CD4-positive, alpha-beta T cell treated with Interleukin-17A for 4 hours (primary cell): ENCODE results near the gene SPATA1.
A peak's percentile ranks its signal among the peaks of the same experiment; 100 is the strongest.
"Not testable (repeated sequence)": the region's sequence is repeated elsewhere in the genome, so short reads cannot be mapped to it uniquely, and the experiment has no call there.

Experiments
- DNase-seq: peaks from one replicate; pipeline ENCODE4 v3.0.0-alpha.2; 2020; ENCODE audit warnings: mixed read lengths

SPATA1 gene

DNA sequence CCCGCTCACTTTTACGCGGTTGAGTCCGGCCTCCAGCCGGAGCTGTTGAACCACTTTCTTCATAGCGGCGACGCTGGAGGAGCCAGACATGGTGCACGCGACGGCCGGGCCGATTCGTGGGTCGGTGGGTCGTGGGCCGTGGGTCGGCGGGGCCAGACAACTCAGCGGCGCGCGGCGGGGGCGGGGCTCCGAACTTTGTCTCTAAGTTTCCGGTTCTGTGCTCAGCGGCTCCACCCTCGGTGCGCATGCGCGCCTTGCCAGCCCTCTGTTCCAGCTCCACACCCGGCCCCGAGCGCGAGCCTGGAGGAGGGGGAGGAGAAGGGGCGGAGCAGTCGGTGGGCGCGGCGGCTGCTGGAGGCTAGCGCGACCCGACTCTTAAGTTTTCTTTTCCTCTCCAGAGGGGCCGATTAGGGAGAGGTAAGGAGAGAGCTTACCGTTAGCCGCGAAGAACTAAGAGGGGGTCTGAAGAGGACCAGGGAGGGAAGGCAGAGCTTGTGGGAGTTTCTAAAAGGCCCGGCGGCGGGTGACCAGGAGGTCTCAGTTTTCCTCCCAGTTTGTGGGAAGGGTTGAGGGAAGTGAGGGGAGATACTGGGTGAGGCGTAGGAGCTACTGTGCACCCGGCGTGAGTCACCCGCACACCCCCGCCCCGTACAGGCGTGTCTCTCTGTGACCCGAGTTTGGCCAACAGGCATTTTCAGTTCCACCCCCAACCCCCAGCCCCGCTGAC lies at the start of gene SPATA1, which contains the start of gene GNG5:
TSS of gene SPATA1 (plus strand) at position 385 of the 727 bp plus-strand sequence. CDS start 9,974 bp downstream, outside the sequence.
TSS of gene GNG5 (minus strand) at position 580 of the 727 bp plus-strand sequence. CDS start at position 90, 490 bp downstream.
- peak; percentile 99 for DNase-seq

GRCh38 chr1:84462118-84462517 lies 44.1 kb upstream of the SPATA1 start:
- DNase-seq, result no peak

DNA sequence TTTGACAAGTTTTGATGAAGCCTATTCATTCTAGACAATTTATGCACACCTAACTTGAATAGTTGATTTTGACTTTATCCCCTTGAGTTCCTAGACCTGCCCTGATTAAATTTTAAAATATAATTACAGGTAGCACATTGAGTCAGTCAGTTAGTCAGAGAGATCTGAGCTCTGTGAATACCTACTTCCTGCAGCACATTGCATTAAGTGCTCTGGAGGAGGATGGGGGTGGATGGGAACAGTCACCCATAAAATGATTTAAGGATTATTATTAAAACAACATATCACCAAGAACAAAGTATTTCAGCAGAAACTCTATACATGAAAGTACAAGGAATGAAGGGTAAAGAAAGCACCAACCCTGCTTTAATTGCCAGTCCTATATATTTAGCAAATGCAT lies 38.9 kb upstream of the SPATA1 start:
- DNase-seq, result no peak

GRCh38 chr1:84476225-84476624 lies 30.0 kb upstream of the SPATA1 start:
- no peak for DNase-seq

DNA sequence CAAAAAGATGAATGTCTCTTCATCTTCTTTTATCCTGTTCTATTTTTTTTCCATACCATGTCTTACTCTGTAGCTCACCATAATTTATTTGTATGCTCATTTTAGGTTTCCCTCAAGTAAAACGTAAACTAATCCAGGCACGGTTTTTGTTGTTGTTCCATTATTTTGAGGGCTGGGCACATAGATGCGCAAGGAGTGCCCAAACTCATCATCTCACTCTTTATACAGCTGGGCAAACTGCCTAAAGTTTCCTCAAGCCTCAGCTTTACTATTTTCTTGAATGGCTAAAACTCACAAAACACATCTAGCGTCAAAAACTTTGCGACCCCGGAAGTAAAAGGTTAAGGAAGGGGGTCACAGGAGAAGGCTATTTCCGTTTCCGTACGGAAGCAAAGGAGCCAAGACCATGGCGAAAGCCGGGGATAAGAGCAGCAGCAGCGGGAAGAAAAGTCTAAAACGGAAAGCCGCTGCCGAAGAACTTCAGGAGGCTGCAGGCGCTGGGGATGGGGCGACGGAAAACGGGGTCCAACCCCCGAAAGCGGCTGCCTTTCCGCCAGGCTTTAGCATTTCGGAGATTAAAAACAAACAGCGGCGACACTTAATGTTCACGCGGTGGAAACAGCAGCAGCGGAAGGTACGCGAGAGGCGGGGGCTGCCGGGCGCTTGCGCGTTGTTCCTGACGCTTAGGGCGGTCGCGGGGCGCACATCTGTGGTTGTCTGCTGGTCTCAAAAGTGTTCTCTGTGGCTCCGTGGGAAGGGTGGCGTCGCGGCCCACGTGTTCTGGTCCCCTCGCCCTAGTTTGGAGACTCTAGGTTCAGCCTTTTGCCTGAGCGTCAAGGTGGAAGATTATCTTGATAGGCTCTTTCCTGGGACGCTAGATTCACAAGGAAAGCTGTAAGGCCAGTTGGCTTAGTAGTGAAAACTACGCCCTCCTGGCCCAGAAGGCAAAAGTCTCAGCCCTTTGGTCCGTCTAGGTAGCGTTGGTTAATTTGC lies 27.0 kb upstream of the SPATA1 start, which contains the start of gene RPF1:
TSS of gene RPF1 (plus strand) at position 391 of the 993 bp plus-strand sequence. CDS start at position 407, 16 bp downstream.
- DNase-seq, result peak; percentile 83

DNA sequence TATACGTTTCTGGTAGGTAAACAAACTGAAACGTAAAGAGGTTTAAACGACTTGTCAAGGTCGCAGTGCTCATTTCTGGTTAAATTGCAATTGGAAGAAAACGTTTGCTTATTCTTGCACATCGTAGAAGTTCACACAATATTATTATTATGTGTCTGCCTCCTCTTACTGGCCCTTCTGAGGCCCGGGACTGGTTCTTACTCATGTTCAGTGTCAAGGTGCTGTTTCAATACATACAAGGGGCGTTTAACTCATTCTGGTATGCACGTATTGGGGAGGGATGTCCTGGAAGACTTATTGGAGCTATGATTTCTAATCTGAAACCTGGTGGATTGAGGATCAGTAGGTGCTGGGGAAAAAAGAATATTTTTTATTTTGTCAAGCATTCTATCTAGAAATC lies 26.2 kb upstream of the SPATA1 start:
- no peak for DNase-seq

DNA sequence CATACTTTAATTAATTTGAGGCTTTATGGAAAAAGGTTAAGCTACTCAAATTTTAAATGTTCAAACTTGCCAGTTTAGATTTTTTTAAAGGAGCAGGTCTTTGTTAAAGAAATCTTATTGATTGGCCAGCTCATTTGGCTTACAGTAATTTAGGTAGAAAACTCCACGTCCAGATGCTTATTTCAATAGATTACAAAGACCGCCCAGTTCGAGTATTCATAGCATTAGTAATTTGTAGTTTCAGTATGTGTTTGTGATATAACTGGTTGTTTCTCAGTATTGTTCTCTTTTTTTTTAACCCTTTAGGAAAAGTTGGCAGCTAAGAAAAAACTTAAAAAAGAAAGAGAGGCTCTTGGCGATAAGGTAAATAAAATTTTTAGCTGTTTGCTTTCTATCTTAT lies 25.5 kb upstream of the SPATA1 start:
- no peak for DNase-seq

GRCh38 chr1:84481317-84481716 lies 24.9 kb upstream of the SPATA1 start:
- DNase-seq, result no peak

- DNase-seq, result no peak
These were observed 18.1 kb upstream of the SPATA1 start for GRCh38 chr1:84488107-84488506.

GRCh38 chr1:84489766-84490165 lies 16.4 kb upstream of the SPATA1 start:
- no peak for DNase-seq

GRCh38 chr1:84492726-84493125 lies 13.5 kb upstream of the SPATA1 start:
- DNase-seq, result no peak

DNA sequence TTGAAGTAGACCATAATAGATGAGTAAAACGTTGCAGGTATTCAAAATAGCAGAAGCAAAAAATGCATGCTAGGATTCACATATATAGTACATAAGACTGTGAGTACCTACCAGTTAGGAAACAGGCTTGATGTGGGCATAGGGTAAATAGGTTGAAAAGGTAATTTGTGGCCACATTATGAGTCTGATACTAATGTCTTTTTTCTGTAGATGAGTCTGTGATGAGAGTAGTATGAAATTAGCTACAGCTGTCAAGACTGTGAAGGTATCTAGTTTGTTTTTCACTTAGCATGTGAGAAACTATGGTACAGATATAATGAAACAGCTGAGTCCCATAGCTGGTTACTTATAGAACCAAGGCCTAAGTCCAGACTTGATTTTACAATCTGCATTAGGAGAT lies 12.4 kb upstream of the SPATA1 start:
- DNase-seq, result no peak

DNA sequence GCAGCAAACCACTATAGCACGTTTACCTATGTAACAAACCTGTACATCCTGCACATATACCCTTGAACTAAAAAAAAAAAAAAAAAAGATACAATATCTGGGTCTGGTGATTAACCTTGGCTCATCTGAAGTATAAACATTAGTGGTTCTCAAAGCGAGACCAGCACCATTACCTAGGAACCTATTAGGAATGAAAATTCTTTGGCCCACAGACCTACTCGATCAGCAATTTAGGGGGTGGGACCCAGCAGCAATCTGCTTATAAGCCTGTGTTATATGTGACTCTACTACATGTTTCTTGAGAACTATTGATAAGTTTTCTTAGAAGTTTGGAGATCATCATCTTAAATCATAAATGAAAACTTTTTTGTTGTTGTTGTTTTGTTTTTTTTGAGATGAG lies 9.7 kb upstream of the SPATA1 start:
- DNase-seq, result no peak

GRCh38 chr1:84497631-84498275 lies 8.4 kb upstream of the SPATA1 start:
- no peak for DNase-seq

DNA sequence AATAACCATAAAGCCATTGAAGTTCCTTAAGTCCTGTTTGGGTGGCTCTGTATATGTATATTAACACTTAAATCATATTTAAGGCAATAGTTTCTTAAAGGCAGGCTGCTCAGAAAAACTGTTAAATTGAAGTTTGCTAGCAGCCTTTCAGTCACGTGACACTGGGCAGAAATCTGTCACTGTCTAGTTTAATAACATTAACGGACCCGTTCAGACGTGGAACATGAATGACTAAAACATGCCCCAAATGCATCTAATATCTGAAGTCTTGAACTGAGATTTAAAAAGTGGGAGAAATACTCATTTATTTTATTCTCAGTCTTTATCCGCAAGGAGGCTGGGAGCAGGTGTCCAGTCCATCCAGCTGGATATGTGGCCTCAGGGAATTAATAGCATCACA lies 3.3 kb upstream of the SPATA1 start:
- DNase-seq, result no peak

DNA sequence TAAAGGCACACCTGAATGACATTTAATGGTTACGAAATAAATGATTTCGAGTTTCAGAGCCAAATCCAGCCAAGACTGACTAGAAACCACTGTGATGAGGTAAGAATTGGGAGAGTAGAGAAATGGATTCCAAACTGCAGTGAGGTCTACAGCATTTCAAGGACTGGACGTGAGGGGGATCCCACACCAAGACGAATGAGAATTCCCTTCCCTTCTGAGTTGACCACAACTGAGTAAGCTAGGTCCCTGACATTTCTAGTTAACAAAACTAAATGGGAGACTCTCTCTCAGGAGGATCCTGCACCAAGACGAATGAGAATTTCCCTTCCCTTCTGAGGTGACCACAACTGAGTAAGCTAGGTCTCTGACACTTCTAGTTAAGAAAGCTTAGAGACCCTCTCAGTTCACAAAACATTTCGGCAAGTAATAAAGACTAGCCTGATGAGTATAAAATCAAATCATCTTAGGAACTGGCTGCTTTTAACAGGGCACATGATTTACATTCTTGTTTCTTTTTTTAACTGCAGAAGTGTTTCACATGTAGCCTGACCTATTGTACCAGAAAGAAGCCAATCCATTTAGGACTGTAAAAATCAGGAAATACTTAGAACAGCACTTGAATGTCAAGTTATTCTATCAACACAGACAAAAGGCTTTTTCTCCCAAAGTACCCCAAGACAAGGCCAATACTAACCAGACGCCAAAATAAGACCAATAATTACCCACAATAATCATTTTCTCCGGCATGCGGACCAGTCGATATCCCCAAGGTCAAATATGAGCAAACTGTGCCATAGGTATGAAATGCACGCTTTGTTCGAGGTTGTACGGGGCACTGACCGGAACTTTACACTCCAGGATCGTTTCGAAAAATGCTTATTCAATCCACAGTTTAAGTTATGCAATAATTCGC lies 1.4 kb upstream of the SPATA1 start:
- no peak for DNase-seq

DNA sequence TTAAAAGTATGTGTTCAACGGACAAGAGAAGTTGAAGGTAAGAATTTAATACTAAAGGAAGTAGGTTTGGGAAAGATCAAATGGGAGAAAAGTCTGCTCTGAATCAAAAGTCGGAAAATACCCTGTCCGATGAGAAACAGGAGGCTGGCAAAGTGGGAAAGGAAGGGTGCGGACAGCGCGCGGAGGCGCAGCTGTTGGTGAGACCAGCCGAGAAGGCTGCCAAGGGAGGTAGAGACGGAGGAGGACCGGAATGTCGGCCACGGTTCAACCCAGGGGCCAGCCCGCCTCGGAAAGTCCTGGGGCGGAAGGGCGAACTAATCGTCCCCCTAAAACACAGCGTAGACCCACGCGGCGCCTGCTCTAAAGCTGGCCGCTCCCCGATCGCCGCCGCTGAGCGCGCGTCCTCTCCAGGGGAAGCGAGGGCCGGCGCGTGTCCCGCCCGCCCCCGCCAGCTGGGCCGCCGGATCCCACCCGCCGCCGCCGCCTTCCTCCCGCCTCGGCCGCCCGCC lies 639 bp upstream of the SPATA1 start:
- no peak for DNase-seq

GRCh38 chr1:84506729-84507453 lies 705 bp downstream of the SPATA1 start:
- DNase-seq, result no peak

DNA sequence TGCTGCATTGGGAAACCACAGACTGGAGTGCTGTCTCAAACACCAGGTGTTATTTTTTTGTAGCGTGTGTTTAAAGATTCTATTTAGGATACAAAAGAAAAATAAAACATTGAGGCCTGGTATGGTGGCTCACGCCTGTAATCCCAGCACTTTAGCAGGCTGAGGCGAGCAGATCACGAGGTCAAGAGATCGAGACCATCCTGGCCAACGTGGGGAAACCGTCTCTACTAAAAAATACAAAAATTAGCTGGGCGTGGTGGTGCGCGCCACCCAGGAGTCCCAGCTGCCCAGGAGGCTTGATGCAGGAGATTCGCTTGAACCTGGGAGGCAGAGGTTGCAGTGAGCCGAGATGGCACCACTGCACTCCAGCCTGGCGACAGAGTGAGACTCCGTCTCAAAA lies 1.7 kb downstream of the SPATA1 start:
- not testable (repeated sequence) for DNase-seq

DNA sequence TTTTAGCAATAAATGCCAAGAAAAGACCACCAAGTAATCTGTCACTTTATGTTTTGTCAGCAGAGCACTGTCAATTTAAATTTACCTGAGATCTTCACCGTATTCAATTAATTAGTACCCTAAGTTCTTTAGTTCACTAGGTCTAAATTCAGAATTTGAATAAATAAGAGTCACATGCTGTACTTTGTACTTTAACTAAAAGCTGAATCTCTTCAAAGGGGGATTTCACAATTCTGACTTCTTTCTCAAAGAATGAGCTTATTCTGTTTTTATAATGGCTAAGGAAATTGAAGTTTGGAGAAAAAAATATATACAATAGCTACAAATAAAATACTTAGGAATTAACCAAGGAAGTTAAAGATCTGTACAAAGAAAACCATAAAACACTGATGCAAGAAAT lies 2.3 kb downstream of the SPATA1 start:
- DNase-seq, result no peak

DNA sequence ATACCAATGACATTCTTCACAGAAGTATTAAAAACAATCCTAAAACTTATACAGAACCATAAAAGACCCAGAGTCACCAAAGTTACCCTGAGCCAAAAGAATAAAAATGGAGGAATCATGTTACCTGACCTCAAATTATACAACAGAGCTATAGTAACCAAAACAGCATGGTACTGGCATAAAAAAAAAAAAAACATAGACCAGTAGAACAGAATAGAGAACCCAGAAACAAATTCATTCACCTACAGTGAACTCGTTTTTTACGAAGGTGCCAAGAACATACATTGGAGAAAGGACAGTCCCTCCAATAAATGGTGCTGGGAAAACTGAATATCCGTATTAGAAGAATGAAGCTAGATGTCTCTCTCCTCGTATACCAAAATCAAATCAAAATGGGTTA lies 2.8 kb downstream of the SPATA1 start:
- no peak for DNase-seq
